ENCODE results near the gene INTS11.

The INTS11 gene

GRCh38 chr1:1346501-1346890 lies 22.0 kb upstream of the INTS11 start:
- TF ChIP-seq CTCF (IDR thresholded peaks at IDR 0.05; ENCODE audit: control insufficient read depth, extremely low read depth, insufficient read depth) = no peak
- H3K4me3 ChIP-seq (ENCODE audit: low read depth, low read length) = no peak overlapping the region

GRCh38 chr1:1345860-1346500 lies 21.5 kb upstream of the INTS11 start:
- no peak overlapping the region for H3K4me3 ChIP-seq (ENCODE audit: low read depth, low read length)
- TF ChIP-seq CTCF (IDR thresholded peaks at IDR 0.05; ENCODE audit: control insufficient read depth, extremely low read depth, insufficient read depth) = no peak
- DNase-seq (ENCODE audit: low read depth) = no peak

More at GRCh38 chr1:1346501-1346890, 22.0 kb upstream of the INTS11 start:
- DNase-seq (ENCODE audit: low read depth) = no peak

GRCh38 chr1:1345384-1345783 lies 20.9 kb upstream of the INTS11 start:
- H3K4me3 ChIP-seq (ENCODE audit: low read depth, low read length) = peak overlapping the region; percentile 45
- TF ChIP-seq CTCF (IDR thresholded peaks at IDR 0.05; ENCODE audit: control insufficient read depth, extremely low read depth, insufficient read depth) = no peak
- no peak for DNase-seq (ENCODE audit: low read depth)

GRCh38 chr1:1344655-1345361 lies 20.3 kb upstream of the INTS11 start:
- H3K4me3 ChIP-seq (ENCODE audit: low read depth, low read length) = peak overlapping the region; percentile 45
- peak; percentile 72 for TF ChIP-seq CTCF (IDR thresholded peaks at IDR 0.05; ENCODE audit: control insufficient read depth, extremely low read depth, insufficient read depth)
- DNase-seq (ENCODE audit: low read depth) = no peak

- no peak; the same call in 1 of the 2 replicates for TF ChIP-seq CTCF (IDR thresholded peaks at IDR 0.05; ENCODE audit: control insufficient read depth, extremely low read depth, insufficient read depth)
- H3K4me3 ChIP-seq (ENCODE audit: low read depth, low read length) = peak overlapping the region; percentile 45
- peak; percentile 53 for DNase-seq (ENCODE audit: low read depth)
These were observed 19.5 kb upstream of the INTS11 start for GRCh38 chr1:1343811-1344421.

- no peak overlapping the region for H3K4me3 ChIP-seq (ENCODE audit: low read depth, low read length)
- no peak for TF ChIP-seq CTCF (IDR thresholded peaks at IDR 0.05; ENCODE audit: control insufficient read depth, extremely low read depth, insufficient read depth)
These were observed 18.2 kb upstream of the INTS11 start for GRCh38 chr1:1342584-1343115.

More at GRCh38 chr1:1342584-1343115, 18.2 kb upstream of the INTS11 start:
- DNase-seq (ENCODE audit: low read depth) = no peak

All from LNCaP clone FGC (cell line).